IPS-18c (cell line): ENCODE measurements around the gene LYZL2.
"Not testable (repeated sequence)": the region's sequence is repeated elsewhere in the genome, so short reads cannot be mapped to it uniquely, and the experiment has no call there.

Experiments
- H3K4me3 ChIP-seq: 2 replicates; pipeline ENCODE4 v1.7.0; 2013; ENCODE audit warnings: low read depth, mild to moderate bottlenecking, low read length, moderate library complexity; ENCODE audit not compliant: insufficient read depth
- H3K9me3 ChIP-seq: one replicate; pipeline ENCODE4 v1.6.1; 2013; ENCODE audit warnings: mild to moderate bottlenecking, low read length, moderate library complexity; ENCODE audit not compliant: control insufficient read depth, insufficient read depth

LYZL2 gene

GRCh38 chr10:30629653-30630052, at the start of gene LYZL2:
Gene LYZL2, minus strand, starts transcription at chr10:30629753. Its CDS starts 2,838 bp downstream, at chr10:30626915.
- H3K9me3 ChIP-seq: no peaks in the 10 kb centered on the region
- H3K4me3 ChIP-seq: no peak within 1 kb of the TSS

- not testable (repeated sequence) for H3K9me3 ChIP-seq, H3K4me3 ChIP-seq
Measured at GRCh38 chr10:30677616-30678015, 48.1 kb upstream of the LYZL2 start.

GRCh38 chr10:30677146-30677545, 47.6 kb upstream of the LYZL2 start:
- H3K9me3 ChIP-seq, H3K4me3 ChIP-seq: not testable (repeated sequence)

GRCh38 chr10:30675791-30676718, 46.5 kb upstream of the LYZL2 start:
- no peak overlapping the region for H3K4me3 ChIP-seq
- no peaks in the 10 kb centered on the region for H3K9me3 ChIP-seq

GRCh38 chr10:30674796-30675195, 45.2 kb upstream of the LYZL2 start:
- no peak overlapping the region for H3K4me3 ChIP-seq
- no peaks in the 10 kb centered on the region for H3K9me3 ChIP-seq

GRCh38 chr10:30673262-30673661, 43.7 kb upstream of the LYZL2 start:
- not testable (repeated sequence) for H3K9me3 ChIP-seq, H3K4me3 ChIP-seq

- not testable (repeated sequence) for H3K9me3 ChIP-seq, H3K4me3 ChIP-seq
Measured at GRCh38 chr10:30672338-30672737, 42.8 kb upstream of the LYZL2 start.

GRCh38 chr10:30671026-30671616, 41.6 kb upstream of the LYZL2 start:
- Histone ChIP-seq H3K9me3 (no peaks in the 10 kb centered on the region), H3K4me3 (no peak overlapping the region)

GRCh38 chr10:30667982-30668381, 38.4 kb upstream of the LYZL2 start:
- H3K9me3 ChIP-seq, H3K4me3 ChIP-seq: not testable (repeated sequence)

- not testable (repeated sequence) for H3K9me3 ChIP-seq
Measured at GRCh38 chr10:30663403-30663802, 33.9 kb upstream of the LYZL2 start.

GRCh38 chr10:30662814-30663213, 33.3 kb upstream of the LYZL2 start:
- Histone ChIP-seq H3K9me3 (no peaks in the 10 kb centered on the region), H3K4me3 (no peak overlapping the region)

More at GRCh38 chr10:30663403-30663802, 33.9 kb upstream of the LYZL2 start:
- not testable (repeated sequence) for H3K4me3 ChIP-seq

- not testable (repeated sequence) for H3K4me3 ChIP-seq, H3K9me3 ChIP-seq
Measured at GRCh38 chr10:30660314-30660713, 30.8 kb upstream of the LYZL2 start.

- H3K9me3 ChIP-seq: no peaks in the 10 kb centered on the region
- H3K4me3 ChIP-seq: no peak overlapping the region
Measured at GRCh38 chr10:30656233-30656632, 26.7 kb upstream of the LYZL2 start.

GRCh38 chr10:30655001-30655400, 25.4 kb upstream of the LYZL2 start:
- H3K4me3 ChIP-seq, H3K9me3 ChIP-seq: not testable (repeated sequence)

GRCh38 chr10:30651470-30652397, 22.2 kb upstream of the LYZL2 start:
- H3K4me3 ChIP-seq, H3K9me3 ChIP-seq: not testable (repeated sequence)

- no peaks in the 10 kb centered on the region for H3K9me3 ChIP-seq
- H3K4me3 ChIP-seq: no peak overlapping the region
Measured at GRCh38 chr10:30647089-30647488, 17.5 kb upstream of the LYZL2 start.

- Histone ChIP-seq H3K4me3 (no peak overlapping the region), H3K9me3 (no peaks in the 10 kb centered on the region)
Measured at GRCh38 chr10:30645340-30645827, 15.8 kb upstream of the LYZL2 start.
